Mesenchymal stem cell (in vitro differentiated cells and primary cell): ENCODE measurements around the gene OR8J3. TPM values are rescaled to one million over a fixed set of nuclear protein-coding genes. Genes with fewer than 3 reads are reported as not detected.

ENCODE experiments used
- DNase-seq: peaks from one replicate; pipeline ENCODE4 v3.0.0-alpha.2; 2013
- H2AFZ ChIP-seq: one replicate; pipeline ENCODE4 v1.6.1; 2013; ENCODE audit warnings: low read depth, mild to moderate bottlenecking, control low read depth, inconsistent platforms, low read length, moderate library complexity
- H2AK5ac ChIP-seq: 2 replicates; pipeline ENCODE4 v1.6.1; 2013; ENCODE audit warnings: low read length, moderate library complexity, mild to moderate bottlenecking, inconsistent platforms; ENCODE audit not compliant: severe bottlenecking
- H2BK120ac ChIP-seq: one replicate; pipeline ENCODE4 v1.6.1; 2013; ENCODE audit warnings: low read depth, mild to moderate bottlenecking, inconsistent platforms, low read length, moderate library complexity
- H2BK12ac ChIP-seq, 2 experiments: one replicate each; pipeline ENCODE4 v1.6.1; 2013; ENCODE audit warnings: inconsistent platforms in 2 of 2, low read length in 2 of 2, mild to moderate bottlenecking in 2 of 2, moderate library complexity in 2 of 2, control low read depth in 1 of 2
- H2BK15ac ChIP-seq: one replicate; pipeline ENCODE4 v1.6.1; 2013; ENCODE audit warnings: mild to moderate bottlenecking, low read depth, inconsistent platforms; ENCODE audit not compliant: poor library complexity, severe bottlenecking
- H2BK5ac ChIP-seq: 2 replicates; pipeline ENCODE4 v1.6.1; 2013; ENCODE audit warnings: low read depth, mild to moderate bottlenecking, low read length, control low read depth, inconsistent platforms; ENCODE audit not compliant: poor library complexity, severe bottlenecking
- H3K14ac ChIP-seq, 2 experiments: one replicate each; pipeline ENCODE4 v1.6.1; 2013; ENCODE audit warnings: inconsistent platforms in 2 of 2, low read length in 2 of 2, control low read depth in 1 of 2, mild to moderate bottlenecking in 1 of 2, moderate library complexity in 1 of 2
- H3K18ac ChIP-seq, 2 experiments: one replicate each; pipeline ENCODE4 v1.6.1; 2013; ENCODE audit warnings: inconsistent platforms in 2 of 2, low read length in 2 of 2, control low read depth in 1 of 2, low read depth in 1 of 2, mild to moderate bottlenecking in 1 of 2
- H3K23ac ChIP-seq, 2 experiments: one replicate each; pipeline ENCODE4 v1.6.1; 2013; ENCODE audit warnings: inconsistent platforms in 2 of 2, low read length in 2 of 2, mild to moderate bottlenecking in 2 of 2, moderate library complexity in 2 of 2, control low read depth in 1 of 2
- H3K27ac ChIP-seq: 2 replicates; pipeline ENCODE4 v1.5.1; 2013; ENCODE audit warnings: mild to moderate bottlenecking, moderate library complexity, low read length, control low read depth, inconsistent platforms; ENCODE audit not compliant: poor library complexity, severe bottlenecking
- H3K27me3 ChIP-seq, 2 experiments: 2 replicates each; pipeline versions ENCODE4 v1.6.1 to v1.7.0; 2013; ENCODE audit warnings: low read length in 2 of 2, mild to moderate bottlenecking in 2 of 2, moderate library complexity in 2 of 2, control low read depth in 1 of 2, inconsistent platforms in 1 of 2; ENCODE audit not compliant: control insufficient read depth in 1 of 2, insufficient read depth in 1 of 2
- H3K36me3 ChIP-seq, 2 experiments: 2 replicates each; pipeline versions ENCODE4 v1.6.1 to v1.7.0; 2013; ENCODE audit warnings: low read length in 2 of 2, control low read depth in 1 of 2, inconsistent platforms in 1 of 2, low read depth in 1 of 2, mild to moderate bottlenecking in 1 of 2; ENCODE audit not compliant: insufficient read depth in 2 of 2, control insufficient read depth in 1 of 2
- H3K4ac ChIP-seq, 2 experiments: one replicate each; pipeline ENCODE4 v1.6.1; 2013; ENCODE audit warnings: inconsistent platforms in 2 of 2, low read length in 2 of 2, mild to moderate bottlenecking in 2 of 2, moderate library complexity in 2 of 2, control low read depth in 1 of 2, low read depth in 1 of 2
- H3K4me1 ChIP-seq: 2 replicates; pipeline ENCODE4 v1.6.1; 2013; ENCODE audit warnings: low read depth, low read length, control low read depth; ENCODE audit not compliant: control insufficient read depth, insufficient read depth
- H3K4me2 ChIP-seq: 2 replicates; pipeline ENCODE4 v1.6.1; 2013; ENCODE audit warnings: low read length, mild to moderate bottlenecking, inconsistent platforms; ENCODE audit not compliant: poor library complexity, severe bottlenecking
- H3K4me3 ChIP-seq, 2 experiments: 2 replicates each; pipeline versions ENCODE4 v1.5.1 to v1.7.0; 2013; ENCODE audit warnings: low read length in 2 of 2, mild to moderate bottlenecking in 2 of 2, control low read depth in 1 of 2, low read depth in 1 of 2; ENCODE audit not compliant: insufficient read depth in 1 of 2
- H3K79me1 ChIP-seq: replicated peaks from 2 replicates; pipeline ENCODE4 v1.6.1; 2013; ENCODE audit warnings: mild to moderate bottlenecking, control low read depth, low read length, inconsistent platforms; ENCODE audit not compliant: poor library complexity, severe bottlenecking
- H3K9ac ChIP-seq: 2 replicates; pipeline ENCODE4 v1.7.0; 2013; ENCODE audit warnings: mild to moderate bottlenecking, low read length, moderate library complexity
- H3K9me3 ChIP-seq: 2 replicates; pipeline ENCODE4 v1.7.0; 2013; ENCODE audit warnings: mild to moderate bottlenecking, low read length; ENCODE audit not compliant: control insufficient read depth
- H4K8ac ChIP-seq: one replicate; pipeline ENCODE4 v1.6.1; 2013; ENCODE audit warnings: inconsistent platforms, mild to moderate bottlenecking, low read length, moderate library complexity
- H4K91ac ChIP-seq: one replicate; pipeline ENCODE4 v1.6.1; 2013; ENCODE audit warnings: mild to moderate bottlenecking, low read length, inconsistent platforms
- WGBS: methylation state at CpG from one replicate; pipeline ENCODE4 v1.1.7; 2013; ENCODE audit warnings: mixed read lengths; 5-methylcytosine and 5-hydroxymethylcytosine counted together
- small RNA-seq: library from polyadenylated mRNA; stranded (forward); fragments of <200 nt; extraction: miRNeasy Mini kit (QIAGEN cat#:217004); gene quantifications from one replicate; pipeline ENCODE3, GENCODE V24; 2013; ENCODE audit warnings: low read depth

OR8J3 gene

DNA sequence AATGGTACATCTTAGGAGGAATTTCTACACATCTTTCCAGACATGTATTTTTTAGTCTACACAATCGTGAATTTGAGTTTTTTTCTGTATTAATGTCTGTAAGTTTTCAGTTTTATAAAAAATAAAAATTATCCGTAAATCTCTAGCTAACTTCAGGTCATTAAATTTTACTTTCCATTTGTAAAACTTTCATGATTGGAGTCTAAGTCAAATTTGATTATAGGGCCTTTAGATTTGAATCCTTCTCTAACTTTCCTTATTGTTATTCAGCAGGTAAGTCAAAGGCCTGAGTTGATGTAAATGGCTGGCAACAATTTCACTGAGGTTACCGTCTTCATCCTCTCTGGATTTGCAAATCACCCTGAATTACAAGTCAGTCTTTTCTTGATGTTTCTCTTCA lies 47.0 kb downstream of the OR8J3 start, which contains the start of gene OR8I2:
Gene OR8I2 (plus strand): TSS at position 301 of the 400 bp plus-strand sequence. CDS start 0 bp downstream, at position 301.
- Histone ChIP-seq H3K4me1 (no peaks in the 10 kb centered on the region), H2BK5ac (no peak within 1 kb of the TSS), H3K4ac (no peak within 1 kb of the TSS), H2BK120ac (no peak within 1 kb of the TSS), H4K8ac (no peak within 1 kb of the TSS), H2BK12ac (no peak within 1 kb of the TSS), H3K27me3 (no peaks in the 10 kb centered on the region), H3K4me2 (no peak within 1 kb of the TSS), H3K79me1 (no peaks in the 10 kb centered on the region), H3K27ac (no peak within 1 kb of the TSS), H2BK15ac (no peak within 1 kb of the TSS), H3K9me3 (no peaks in the 10 kb centered on the region), H3K36me3 (no peaks in the 10 kb centered on the region), H2AFZ (no peak within 1 kb of the TSS), H3K23ac (no peak within 1 kb of the TSS), H3K18ac (no peak within 1 kb of the TSS), H2AK5ac (no peak within 1 kb of the TSS), H3K14ac (no peak within 1 kb of the TSS), H3K9ac (no peak within 1 kb of the TSS), H3K4me3 (no peak within 1 kb of the TSS), H4K91ac (no peak within 1 kb of the TSS)
- no peak for DNase-seq
- 84% methylated on average over 1 of the region's 3 CpGs for WGBS

DNA sequence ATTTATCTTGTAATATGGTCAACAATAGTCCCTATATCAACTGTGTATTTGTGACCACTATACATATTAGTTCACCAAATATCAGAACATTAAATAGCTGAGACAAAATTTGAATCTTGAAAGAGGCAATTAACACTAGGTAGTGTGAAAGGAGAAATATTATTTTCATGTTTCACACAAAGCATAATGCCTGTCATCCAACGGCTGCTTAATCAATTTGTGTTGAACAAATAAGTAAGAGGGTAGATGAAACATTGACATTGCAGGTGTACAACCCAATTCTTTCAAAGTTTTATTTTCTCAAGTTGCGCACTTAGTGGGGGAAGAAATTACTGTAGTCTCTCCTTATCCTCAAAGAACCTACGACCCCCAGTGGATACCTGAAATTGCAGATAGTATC lies 50.3 kb downstream of the OR8J3 start:
- H4K91ac ChIP-seq = no peak overlapping the region
- WGBS = no CpG with 5 or more reads among the region's 3 CpGs
- H3K4me1 ChIP-seq = no peaks in the 10 kb centered on the region
- no peaks in the 10 kb centered on the region for H3K79me1 ChIP-seq
- no peak overlapping the region for H3K4me2 ChIP-seq
- H2BK5ac ChIP-seq = no peak overlapping the region
- no peak overlapping the region for H4K8ac ChIP-seq
- H3K14ac ChIP-seq = no peak overlapping the region
- H2AFZ ChIP-seq = no peak overlapping the region
- no peak overlapping the region for H3K23ac ChIP-seq
- H3K36me3 ChIP-seq = no peaks in the 10 kb centered on the region
- no peaks in the 10 kb centered on the region for H3K27me3 ChIP-seq
- H3K4ac ChIP-seq = no peak overlapping the region
- no peak overlapping the region for H3K9ac ChIP-seq
- no peak overlapping the region for H3K4me3 ChIP-seq
- DNase-seq = no peak
- no peak overlapping the region for H2BK15ac ChIP-seq
- H2BK12ac ChIP-seq = no peak overlapping the region
- no peak overlapping the region for H3K27ac ChIP-seq
- no peak overlapping the region for H2BK120ac ChIP-seq
- no peaks in the 10 kb centered on the region for H3K9me3 ChIP-seq
- H3K18ac ChIP-seq = no peak overlapping the region
- no peak overlapping the region for H2AK5ac ChIP-seq

Small RNAs within 50 kb of the gene (small RNA-seq; reads per million reads assigned to genes)
- gene OR8I4P = not detected
